Measurements from ENCODE around the gene DCST1.

Gene DCST1

DNA sequence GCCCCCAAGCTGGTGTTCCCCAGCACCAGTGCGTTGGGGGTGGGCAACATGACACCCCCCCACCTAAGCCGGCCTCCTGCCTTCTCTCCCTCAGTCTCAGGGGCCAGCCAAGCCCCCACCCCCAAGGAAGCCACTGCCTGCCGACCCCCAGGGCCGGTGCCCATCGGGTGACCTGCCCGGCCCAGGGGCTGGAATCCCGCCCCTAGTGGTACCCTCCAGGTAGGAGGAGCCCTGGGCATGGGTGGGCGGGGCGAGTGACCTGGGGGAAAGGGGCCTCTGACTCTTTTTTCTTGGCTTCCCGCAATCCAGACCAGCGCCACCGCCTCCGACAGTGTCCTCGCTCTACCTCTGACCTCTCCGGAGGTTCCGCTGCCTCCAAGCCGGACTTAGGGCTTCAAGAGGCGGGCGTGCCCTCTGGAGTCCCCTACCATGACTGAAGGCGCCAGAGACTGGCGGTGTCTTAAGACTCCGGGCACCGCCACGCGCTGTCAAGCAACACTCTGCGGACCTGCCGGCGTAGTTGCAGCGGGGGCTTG is 28.6 kb downstream of the DCST1 start:
- no peak overlapping the region for H3K27ac ChIP-seq
- TF ChIP-seq CTCF (conservative IDR thresholded peaks at IDR 0.05): no peak

GRCh38 chr1:155062702-155063411 is 29.2 kb downstream of the DCST1 start:
- H3K27ac ChIP-seq: no peak overlapping the region
- TF ChIP-seq CTCF (conservative IDR thresholded peaks at IDR 0.05): no peak

DNA sequence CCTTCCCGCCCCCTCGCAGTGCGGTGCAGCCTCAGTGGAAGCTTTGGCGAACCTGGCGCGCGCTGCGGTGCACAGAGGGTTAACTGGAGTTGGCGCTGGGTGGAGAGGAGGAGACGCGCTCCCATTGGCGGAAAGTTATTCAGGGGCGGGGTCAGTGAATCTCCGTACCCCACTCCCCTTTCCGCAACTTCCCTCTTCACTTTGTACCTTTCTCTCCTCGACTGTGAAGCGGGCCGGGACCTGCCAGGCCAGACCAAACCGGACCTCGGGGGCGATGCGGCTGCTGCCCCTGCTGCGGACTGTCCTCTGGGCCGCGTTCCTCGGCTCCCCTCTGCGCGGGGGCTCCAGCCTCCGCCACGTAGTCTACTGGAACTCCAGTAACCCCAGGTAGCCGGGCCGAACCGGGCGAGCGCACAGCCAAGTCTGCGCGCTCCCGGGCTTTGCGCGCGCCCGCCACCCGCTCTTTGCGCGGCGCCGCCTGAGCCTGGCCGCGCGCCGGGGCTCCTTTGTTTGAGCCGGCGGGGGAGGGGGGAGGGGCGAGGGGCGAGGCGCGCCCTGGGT is 30.0 kb downstream of the DCST1 start, which contains the start of gene EFNA4:
Gene EFNA4 (plus strand): TSS at position 191 of the 561 bp plus-strand sequence. CDS start 84 bp downstream, at position 275.
- peak within 1 kb of the TSS; percentile 65 for H3K27ac ChIP-seq
- TF ChIP-seq CTCF (conservative IDR thresholded peaks at IDR 0.05): no peak

- H3K27ac ChIP-seq: peak overlapping the region; percentile 65
- TF ChIP-seq CTCF (conservative IDR thresholded peaks at IDR 0.05): no peak
Measured at GRCh38 chr1:155064111-155064831, 30.6 kb downstream of the DCST1 start.

DNA sequence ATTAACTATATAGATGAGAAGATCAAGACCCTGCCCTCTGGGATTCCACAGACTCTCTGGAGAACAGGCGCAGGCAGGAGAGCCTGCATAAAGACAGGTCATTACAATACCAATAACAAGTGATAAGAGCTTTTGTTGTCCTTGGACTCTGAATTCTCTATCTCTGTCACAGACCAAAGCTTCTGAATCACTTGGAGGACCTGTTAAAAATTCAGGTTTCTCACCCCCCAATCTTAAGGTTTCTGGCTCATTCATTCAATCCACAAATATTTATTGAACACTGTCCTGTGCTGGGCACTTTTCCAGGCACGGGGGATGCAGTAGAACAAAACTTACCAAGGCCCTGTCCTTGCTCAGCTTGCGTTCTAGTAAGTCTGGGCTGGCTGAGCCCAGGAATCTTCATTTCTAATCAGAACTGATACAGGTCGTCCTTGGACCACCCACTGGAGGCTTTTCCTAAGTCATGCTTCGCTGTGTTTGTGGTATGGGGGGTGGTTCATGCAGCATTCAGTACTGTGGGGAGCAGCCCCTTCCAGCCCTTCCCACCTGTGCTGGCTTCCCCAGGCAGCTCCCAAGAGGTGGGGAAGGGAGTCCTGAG is 31.3 kb downstream of the DCST1 start:
- TF ChIP-seq CTCF (conservative IDR thresholded peaks at IDR 0.05): no peak
- no peak overlapping the region; the same call in 1 of the 2 replicates for H3K27ac ChIP-seq

- H3K27ac ChIP-seq: no peak overlapping the region
- no peak for TF ChIP-seq CTCF (conservative IDR thresholded peaks at IDR 0.05)
Measured at GRCh38 chr1:155066777-155067176, 33.2 kb downstream of the DCST1 start.

DNA sequence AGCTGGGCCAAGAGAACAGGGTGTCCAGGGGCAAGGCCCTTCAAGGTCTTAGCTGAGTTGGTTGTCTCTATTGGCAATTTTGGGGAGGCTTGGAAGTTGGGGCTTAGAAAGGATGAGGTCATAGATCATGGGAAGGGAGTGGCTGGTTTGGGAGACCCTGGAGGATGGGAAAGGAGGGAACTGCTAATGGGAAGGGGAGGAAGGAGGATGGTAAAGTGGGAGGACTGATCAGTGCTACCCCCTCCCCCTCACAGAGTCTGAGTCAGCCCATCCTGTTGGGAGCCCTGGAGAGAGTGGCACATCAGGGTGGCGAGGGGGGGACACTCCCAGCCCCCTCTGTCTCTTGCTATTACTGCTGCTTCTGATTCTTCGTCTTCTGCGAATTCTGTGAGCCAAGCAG is 35.0 kb downstream of the DCST1 start:
- no peak for TF ChIP-seq CTCF (conservative IDR thresholded peaks at IDR 0.05)
- no peak overlapping the region for H3K27ac ChIP-seq

Measured in VCaP (cell line).